AG08395 (cell line): ENCODE data around the gene FABP7.

ENCODE experiments used
- DNase-seq: peaks from one replicate; pipeline ENCODE4 v3.0.0; 2012; ENCODE audit warnings: mixed read lengths, low spot score

Gene FABP7

DNA sequence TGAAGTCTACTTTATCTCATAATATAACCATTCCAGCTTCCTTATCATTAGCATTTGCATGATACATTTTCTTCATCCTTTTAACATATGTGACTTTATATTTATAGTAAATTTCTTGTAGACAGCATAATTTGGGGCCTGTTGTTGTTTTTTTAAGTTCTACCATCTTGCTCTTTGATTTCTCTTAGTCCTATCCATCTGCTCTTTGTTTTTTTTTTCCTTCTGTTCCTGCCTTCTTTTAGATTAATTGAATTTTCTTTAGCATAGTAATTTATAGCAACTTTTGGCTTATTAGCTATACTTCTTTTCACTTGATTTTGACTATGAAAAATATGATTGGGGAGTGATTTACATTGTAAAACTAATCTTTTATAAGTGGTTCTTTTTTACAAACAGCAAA is 19.2 kb upstream of the FABP7 start:
- no peak for DNase-seq

- no peak for DNase-seq
These were observed 13.3 kb upstream of the FABP7 start for GRCh38 chr6:122766256-122766655.

- DNase-seq, result no peak
These were observed 8.5 kb upstream of the FABP7 start for GRCh38 chr6:122770835-122771601.

DNA sequence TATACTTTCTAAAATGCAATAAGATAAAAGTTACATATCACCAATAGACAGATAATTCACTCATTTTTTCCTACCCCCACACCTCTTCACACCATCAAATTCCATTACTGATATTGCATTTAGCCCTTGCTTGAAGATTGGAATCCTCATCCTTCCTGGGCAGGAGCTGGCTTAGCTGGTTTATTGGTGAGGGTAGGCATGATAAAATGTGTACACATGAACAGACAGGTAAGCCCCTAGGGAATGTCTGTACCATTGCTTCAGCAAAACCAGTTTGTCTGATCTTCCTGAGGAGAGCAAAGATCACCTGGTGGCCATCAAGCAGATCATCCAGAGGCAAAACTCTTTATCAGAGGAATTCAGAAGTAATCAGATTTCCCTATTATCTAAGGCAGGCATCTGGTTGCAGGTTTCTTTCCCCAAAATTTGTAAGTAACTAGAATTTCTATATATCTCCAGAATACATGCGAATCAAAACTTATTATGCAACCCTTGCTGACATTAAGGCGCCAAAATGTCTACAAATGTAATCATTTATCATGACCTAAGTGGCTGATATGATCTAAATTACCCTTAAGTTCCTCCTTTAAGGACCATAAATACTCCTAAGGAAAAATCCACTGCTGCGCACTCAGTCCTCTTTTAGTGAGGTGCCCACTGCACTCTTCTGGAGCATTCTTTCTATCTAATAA is 6.6 kb upstream of the FABP7 start:
- no peak for DNase-seq

GRCh38 chr6:122775975-122776374 is 3.5 kb upstream of the FABP7 start:
- DNase-seq, result no peak

GRCh38 chr6:122778302-122778701 is 1.2 kb upstream of the FABP7 start:
- no peak for DNase-seq

DNA sequence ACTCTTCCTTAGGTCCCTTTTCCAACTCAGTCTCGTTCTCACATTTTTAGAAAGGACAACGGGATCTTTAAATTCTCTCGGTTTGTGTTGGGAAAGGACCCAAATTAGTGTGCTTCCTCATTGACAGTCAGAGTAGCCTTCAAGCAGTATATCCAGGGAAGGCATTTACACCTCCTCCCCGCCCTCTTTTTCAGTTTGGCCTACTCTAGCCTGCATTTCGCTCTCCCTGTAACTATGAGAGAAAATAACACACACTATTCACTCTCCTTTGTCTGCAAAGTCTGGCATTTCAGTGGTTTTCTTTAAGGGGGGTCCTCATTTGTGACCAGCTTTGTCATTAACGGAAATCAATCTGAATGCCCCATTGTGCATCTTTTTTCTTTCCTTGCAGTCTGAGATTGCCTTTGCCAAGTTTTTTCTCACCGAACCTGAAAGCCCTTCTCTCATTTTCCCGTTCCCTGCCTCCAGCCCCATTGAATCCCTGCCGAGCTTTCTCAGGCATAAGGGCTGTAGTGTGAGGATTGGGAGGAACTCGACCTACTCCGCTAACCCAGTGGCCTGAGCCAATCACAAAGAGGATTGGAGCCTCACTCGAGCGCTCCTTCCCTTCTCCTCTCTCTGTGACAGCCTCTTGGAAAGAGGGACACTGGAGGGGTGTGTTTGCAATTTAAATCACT is 393 bp upstream of the FABP7 start:
- no peak for DNase-seq

- no peak for DNase-seq
These were observed 598 bp downstream of the FABP7 start for GRCh38 chr6:122780114-122780513.

GRCh38 chr6:122781716-122782115 is 2.2 kb downstream of the FABP7 start:
- DNase-seq, result no peak

DNA sequence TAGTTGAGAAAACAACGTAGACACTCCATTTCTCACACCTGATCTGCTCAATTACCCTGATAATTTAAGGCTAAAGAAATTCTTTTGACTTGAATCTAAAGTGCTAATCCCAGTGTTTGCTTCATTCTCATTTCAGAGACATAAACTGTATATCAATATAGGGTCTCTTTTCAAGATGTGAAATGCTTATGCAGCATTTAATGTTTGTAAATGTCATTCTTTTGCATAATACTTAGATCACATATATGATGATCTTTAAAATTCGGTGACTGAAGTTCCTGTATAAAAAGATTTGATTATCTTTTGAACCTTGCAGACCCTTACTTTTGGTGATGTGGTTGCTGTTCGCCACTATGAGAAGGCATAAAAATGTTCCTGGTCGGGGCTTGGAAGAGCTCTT is 3.9 kb downstream of the FABP7 start:
- DNase-seq, result no peak

GRCh38 chr6:122785891-122786290 is 6.4 kb downstream of the FABP7 start:
- DNase-seq, result no peak

- no peak for DNase-seq
These were observed 8.2 kb downstream of the FABP7 start for GRCh38 chr6:122787721-122788120.

GRCh38 chr6:122788208-122788607 is 8.7 kb downstream of the FABP7 start:
- no peak for DNase-seq

DNA sequence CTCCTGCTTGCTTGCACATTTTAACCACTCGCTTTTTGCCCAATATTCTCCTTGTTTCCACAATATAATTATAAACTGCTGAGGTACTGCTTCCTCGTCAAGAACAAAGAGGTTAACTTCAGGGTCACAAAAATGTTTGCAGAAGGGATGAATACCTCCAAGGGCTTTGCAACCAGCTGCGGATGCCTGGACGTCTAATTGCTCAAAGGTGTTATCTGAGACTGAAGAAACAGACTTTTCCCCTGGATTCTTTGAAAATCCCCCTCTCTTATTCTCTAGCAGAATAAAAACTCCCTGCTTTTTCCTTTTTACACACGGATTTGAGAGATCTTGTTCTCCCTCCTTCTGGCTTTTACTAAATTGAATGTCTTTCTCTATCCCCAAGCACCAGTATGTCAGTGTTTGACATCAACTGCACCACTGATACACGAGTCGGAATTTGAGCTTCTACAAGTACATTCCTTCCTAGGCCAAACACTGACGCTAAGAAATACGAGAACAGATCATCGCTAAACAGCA is 9.2 kb downstream of the FABP7 start:
- no peak for DNase-seq

DNA sequence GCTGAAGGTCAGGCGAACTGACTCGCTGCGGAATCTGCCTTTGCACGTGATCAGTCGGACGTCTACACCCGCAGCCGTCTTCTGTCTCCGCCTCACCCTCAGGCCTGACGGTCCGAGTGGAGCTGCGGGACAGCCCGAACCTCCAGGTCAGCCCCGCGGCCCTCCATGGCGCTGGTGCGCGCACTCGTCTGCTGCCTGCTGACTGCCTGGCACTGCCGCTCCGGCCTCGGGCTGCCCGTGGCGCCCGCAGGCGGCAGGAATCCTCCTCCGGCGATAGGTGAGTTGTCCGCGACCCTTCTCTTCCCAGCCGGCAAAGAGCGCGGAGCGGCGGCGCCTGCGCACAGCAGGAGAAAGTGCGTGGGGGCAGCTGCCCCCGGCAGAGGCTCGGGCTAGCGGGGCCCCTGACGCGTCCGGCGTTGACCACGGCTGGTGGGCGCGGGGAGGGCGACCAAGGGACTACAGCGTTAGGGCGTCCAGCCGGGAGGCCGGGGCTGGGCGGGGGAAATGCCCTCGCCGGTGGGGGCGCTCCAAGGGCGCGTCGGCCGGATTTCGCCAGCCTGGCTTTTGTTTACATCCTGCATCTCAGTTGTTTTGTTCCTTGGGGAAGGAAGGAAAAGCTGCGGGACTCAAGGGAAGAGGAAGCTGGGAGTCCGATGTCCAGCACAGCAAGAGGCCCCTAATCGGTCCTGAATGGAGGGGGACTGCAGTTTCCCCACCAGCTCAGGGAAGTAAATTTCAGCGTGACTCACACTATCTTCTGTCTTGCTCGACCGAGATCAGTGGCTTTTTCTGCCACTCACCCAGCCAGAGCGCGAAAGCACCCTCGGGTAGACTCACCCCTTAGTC is 9.9 kb downstream of the FABP7 start, which contains the start of gene SMPDL3A:
Gene SMPDL3A, plus strand, starts transcription at position 77 of the 846 bp plus-strand sequence. Its CDS starts 89 bp downstream, at position 166.
- peak; percentile 63 for DNase-seq

GRCh38 chr6:122790028-122790422 is 10.5 kb downstream of the FABP7 start:
- DNase-seq, result no peak

DNA sequence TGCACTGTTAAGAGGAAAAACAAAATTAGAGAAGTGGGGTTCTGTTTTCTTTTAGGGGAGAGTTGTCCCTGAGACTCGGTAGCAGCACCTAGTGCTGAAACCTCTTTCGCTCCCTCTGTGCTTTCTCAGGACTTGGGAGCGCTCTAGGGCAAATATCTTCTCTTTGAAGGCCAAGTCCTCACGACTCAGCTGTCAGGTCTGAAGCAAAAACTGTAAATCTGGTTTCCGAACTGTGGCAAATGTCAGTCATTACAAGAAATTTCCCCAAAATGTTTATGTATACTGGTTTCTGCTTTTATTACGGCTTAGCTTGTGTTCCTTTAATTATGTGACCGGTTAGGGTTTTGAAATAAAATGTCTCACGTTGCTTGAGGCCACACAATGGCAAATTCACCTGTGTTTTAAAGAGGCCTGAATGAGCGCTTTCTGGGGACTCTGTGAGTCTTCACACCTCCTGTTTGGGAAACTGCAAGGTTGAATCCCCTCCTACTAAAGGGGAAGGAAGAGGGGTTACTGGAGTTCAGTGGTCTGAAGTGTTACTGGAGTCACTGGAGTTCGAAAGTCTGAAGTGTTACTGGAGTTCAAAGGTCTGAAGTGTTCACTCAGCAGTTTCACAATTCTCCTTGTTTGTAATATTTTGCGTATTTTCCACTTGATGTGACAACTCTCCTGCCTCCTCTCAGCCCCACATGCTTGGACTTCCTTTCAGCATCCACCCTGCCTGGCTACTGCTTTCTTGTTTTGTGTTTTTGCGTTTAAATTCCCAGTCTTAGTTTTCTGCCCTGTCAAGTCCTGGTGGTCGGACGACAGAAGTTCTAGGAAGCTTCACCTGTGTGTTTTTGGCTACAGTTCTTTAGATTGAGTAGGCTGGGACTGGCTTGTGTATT is 11.2 kb downstream of the FABP7 start:
- peak; percentile 26 for DNase-seq

- DNase-seq, result no peak
These were observed 11.8 kb downstream of the FABP7 start for GRCh38 chr6:122791310-122791679.

DNA sequence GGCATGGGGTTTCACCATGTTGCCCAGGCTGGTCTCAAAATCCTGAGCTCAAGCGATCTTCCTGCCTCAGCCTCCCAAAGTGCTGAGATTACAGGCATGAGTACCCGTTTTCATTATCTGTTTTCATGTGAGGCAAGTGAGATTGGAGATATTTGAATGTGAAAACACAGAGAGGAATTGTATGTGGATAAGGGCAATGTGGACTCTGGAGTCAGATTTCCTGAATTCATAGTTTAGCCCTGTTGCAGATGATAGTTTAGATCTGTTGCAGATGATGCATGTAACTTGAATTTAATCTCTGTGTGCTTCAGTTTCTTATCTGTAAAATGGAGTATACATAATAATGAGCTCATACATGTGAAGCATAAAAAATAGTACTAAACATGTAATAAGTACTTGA is 13.2 kb downstream of the FABP7 start:
- no peak for DNase-seq

- no peak for DNase-seq
These were observed 18.0 kb downstream of the FABP7 start for GRCh38 chr6:122797537-122797936.

GRCh38 chr6:122798099-122798641 is 18.7 kb downstream of the FABP7 start:
- DNase-seq, result peak; percentile 62
